HCT116 (cell line): Measurements from ENCODE around the gene PANK1. TPM values are rescaled to one million over a fixed set of nuclear protein-coding genes. Genes with fewer than 3 reads are reported as not detected.

Experiments
- ATAC-seq: fragments of 200-7000 bp; cut with Tn5 transposase; 2 replicates; pipeline ENCODE4 v1.9.1; 2020; ENCODE audit warnings: mild to moderate bottlenecking, moderate library complexity
- BruUV-seq: library from RNA; stranded (reverse); fragments of 400-500 nt; replicated peaks from 2 replicates; lab custom pipeline; 2021; lab: Mats Ljungman, UMichigan
- CTCF ChIA-PET: fragments of 300-600 bp; sonication (Branson Sonifier 250); formaldehyde crosslinking; loops from one replicate; lab custom pipeline; 2021; ENCODE audit warnings: antibody characterized with exemption; lab: Charles Lee
- POLR2A ChIA-PET: fragments of 300-600, 350-600 bp; sonication (Branson Sonifier 250); formaldehyde crosslinking; loops from one replicate; lab custom pipeline; 2021; ENCODE audit warnings: antibody characterized with exemption; lab: Charles Lee
- RAD21 ChIA-PET, 2 experiments: fragments of 300-600 bp; sonication (Branson Sonifier 250); formaldehyde crosslinking; loops; one replicate each; lab custom pipeline; 2023; ENCODE audit warnings: low total read pairs in 2 of 2; ENCODE audit not compliant: uncharacterized antibody in 2 of 2, unreplicated experiment in 2 of 2, low non-redundant PET in 1 of 2; lab: Charles Lee
- DNase-seq: peaks from one replicate; pipeline ENCODE4 v3.0.0-alpha.2; 2010; ENCODE audit warnings: low read depth, low spot score
- H2AFZ ChIP-seq: fragments of 200-600 bp; shearing (Covaris generic), sonication (generic); 2 replicates; pipeline ENCODE4 v1.6.1; 2017; ENCODE audit warnings: low read depth, mixed run types, mixed read lengths, antibody characterized with exemption, low read length; ENCODE audit not compliant: poor library complexity, severe bottlenecking
- H3K27ac ChIP-seq: 2 replicates; pipeline ENCODE4 v1.5.1; 2012; ENCODE audit warnings: low read depth, low read length
- H3K27me3 ChIP-seq: fragments of 200-600 bp; sonication (generic); 2 replicates; pipeline ENCODE4 v1.6.1; 2016; ENCODE audit warnings: mixed run types, low read length, mixed read lengths; ENCODE audit not compliant: insufficient read depth
- H3K36me3 ChIP-seq, 2 experiments: fragments of 200-500 bp in 1 of 2; fragments of 200-600 bp in 1 of 2; sonication (Bioruptor generic) in 1 of 2; sonication (generic) in 1 of 2; 2 replicates each; pipeline versions ENCODE4 v1.5.1 to v1.6.1; 2014 to 2016; ENCODE audit warnings: low read length in 2 of 2, inconsistent platforms in 1 of 2, mixed read lengths in 1 of 2, mixed run types in 1 of 2; ENCODE audit not compliant: insufficient read depth in 2 of 2, control insufficient read depth in 1 of 2
- H3K4me1 ChIP-seq, 2 experiments: fragments of 200-600 bp in 1 of 2; sonication (generic) in 1 of 2; 2 replicates each; pipeline versions ENCODE4 v1.5.1 to v1.6.1; 2012 to 2017; ENCODE audit warnings: low read length in 2 of 2, inconsistent platforms in 1 of 2, mild to moderate bottlenecking in 1 of 2, mixed read lengths in 1 of 2, mixed run types in 1 of 2, moderate library complexity in 1 of 2; ENCODE audit not compliant: insufficient read depth in 2 of 2, control insufficient read depth in 1 of 2
- H3K4me2 ChIP-seq: fragments of 200-600 bp; sonication (generic); 2 replicates; pipeline ENCODE4 v1.6.1; 2017; ENCODE audit warnings: mixed run types, low read length, mixed read lengths
- H3K4me3 ChIP-seq, 2 experiments: fragments of 200-600 bp in 1 of 2; sonication (generic) in 1 of 2; replicated peaks in 1 of 2; 2 replicates each; pipeline ENCODE4 v1.5.1; 2011 to 2016; ENCODE audit warnings: low read length in 2 of 2, control low read depth in 1 of 2, low read depth in 1 of 2, mild to moderate bottlenecking in 1 of 2, mixed read lengths in 1 of 2, mixed run types in 1 of 2
- H3K79me2 ChIP-seq: fragments of 200-600 bp; sonication (generic); 2 replicates; pipeline ENCODE4 v1.6.1; 2017; ENCODE audit warnings: mild to moderate bottlenecking, mixed run types, low read length, moderate library complexity, mixed read lengths; ENCODE audit not compliant: insufficient read depth
- H3K9ac ChIP-seq: fragments of 200-600 bp; sonication (generic); 2 replicates; pipeline ENCODE4 v1.6.1; 2016; ENCODE audit warnings: low read length, mixed read lengths
- H3K9me2 ChIP-seq: fragments of 200-600 bp; sonication (generic), shearing (Covaris generic); 2 replicates; pipeline ENCODE4 v1.6.1; 2017; ENCODE audit warnings: mixed run types, mild to moderate bottlenecking, moderate library complexity; ENCODE audit not compliant: insufficient read depth
- H3K9me3 ChIP-seq, 2 experiments: fragments of 200-500 bp in 1 of 2; fragments of 200-600 bp in 1 of 2; sonication (Bioruptor generic) in 1 of 2; sonication (generic) in 1 of 2; 2 replicates each; pipeline ENCODE4 v1.6.1; 2014 to 2017; ENCODE audit warnings: low read length in 2 of 2, mixed read lengths in 2 of 2, inconsistent platforms in 1 of 2, low read depth in 1 of 2, mild to moderate bottlenecking in 1 of 2, mixed run types in 1 of 2, moderate library complexity in 1 of 2; ENCODE audit not compliant: control insufficient read depth in 1 of 2, insufficient read depth in 1 of 2
- H4K20me1 ChIP-seq: fragments of 200-600 bp; sonication (generic), shearing (Covaris generic); 2 replicates; pipeline ENCODE4 v1.6.1; 2017; ENCODE audit warnings: mixed run types, mild to moderate bottlenecking, moderate library complexity; ENCODE audit not compliant: insufficient read depth
- CBX3 ChIP-seq: IDR thresholded peaks from 2 replicates; pipeline ENCODE4 v1.6.1; 2012; ENCODE audit warnings: low read depth
- EGR1 ChIP-seq: IDR thresholded peaks from 2 replicates; pipeline ENCODE4 v1.6.1; 2012; ENCODE audit warnings: low read depth
- EZH2phosphoT487 ChIP-seq: fragments of 200-600 bp; IDR thresholded peaks from 2 replicates; pipeline ENCODE4 v1.6.1; 2018; ENCODE audit warnings: antibody characterized with exemption, borderline replicate concordance
- FOSL1 ChIP-seq: IDR thresholded peaks from 2 replicates; pipeline ENCODE4 v1.6.1; 2012; ENCODE audit warnings: low read depth
- POLR2AphosphoS5 ChIP-seq: IDR thresholded peaks from 2 replicates; pipeline ENCODE4 v1.6.1; 2011; ENCODE audit warnings: mild to moderate bottlenecking, low read depth, low read length, moderate library complexity
- RAD21 ChIP-seq: IDR thresholded peaks from 2 replicates; pipeline ENCODE4 v1.6.1; 2012; ENCODE audit warnings: low read depth, mild to moderate bottlenecking
- SIN3A ChIP-seq: IDR thresholded peaks from 2 replicates; pipeline ENCODE4 v1.6.1; 2012; ENCODE audit warnings: low read depth
- YY1 ChIP-seq: IDR thresholded peaks from 2 replicates; pipeline ENCODE4 v1.6.1; 2011; ENCODE audit warnings: low read length, low read depth, moderate library complexity, mild to moderate bottlenecking; ENCODE audit not compliant: insufficient replicate concordance; ENCODE audit errors: extremely low read depth
- ZNF274 ChIP-seq: fragments of 200-500 bp; sonication (Bioruptor generic); IDR thresholded peaks from 2 replicates; pipeline ENCODE4 v1.6.1; 2014; ENCODE audit warnings: mild to moderate bottlenecking, low read depth, low read length, inconsistent platforms
- intact Hi-C: fragments of 100-400 bp; cut with micrococcal nuclease; formaldehyde crosslinking; loops from 2 replicates; pipeline ENCODE4 v1.10.0; 2022
- total RNA-seq: library from RNA; stranded (reverse); gene quantifications from one replicate; pipeline ENCODE4 v1.2.1, GENCODE V29; 2021; ENCODE audit not compliant: unreplicated experiment
- TF ChIP-seq, protein P1 (sequence below): IDR thresholded peaks from 2 replicates; pipeline ENCODE4 v1.6.1; 2011; ENCODE audit warnings: mild to moderate bottlenecking, low read length, moderate library complexity; ENCODE audit not compliant: insufficient replicate concordance; ENCODE audit errors: extremely low read depth
- TF ChIP-seq, protein P2 (sequence below): IDR thresholded peaks from 2 replicates; pipeline ENCODE4 v1.6.1; 2012
- TF ChIP-seq, protein P3 (sequence below): IDR thresholded peaks from 2 replicates; pipeline ENCODE4 v1.6.1; 2012

Gene PANK1
- total RNA-seq, 1 experiment from 2014 or later, result 6.4 TPM

DNA sequence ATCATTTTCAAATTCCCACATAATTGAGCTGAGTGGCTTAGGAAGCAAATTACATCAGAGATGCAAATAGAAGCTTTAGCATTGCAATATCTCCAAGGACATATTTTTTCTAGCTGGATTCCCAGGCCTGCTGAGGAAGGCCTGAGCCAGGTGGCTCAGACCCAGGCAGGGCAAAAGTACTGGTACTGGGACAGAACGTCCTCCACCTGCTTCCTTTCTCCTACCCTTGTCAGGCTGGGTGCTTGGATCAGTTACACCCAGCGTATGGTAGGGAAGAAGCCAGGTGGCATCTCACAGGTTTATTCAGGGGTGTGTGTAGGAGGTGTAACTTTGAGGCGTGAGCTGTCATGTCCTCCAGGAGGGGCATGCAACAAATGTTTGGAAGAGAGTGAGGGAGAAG is 3.0 kb upstream of the PANK1 start:
- Histone ChIP-seq H3K27me3 (no peaks in the 10 kb centered on the region), H2AFZ (no peak overlapping the region), H4K20me1 (no peaks in the 10 kb centered on the region), H3K79me2 (peaks cover 6% of the 10 kb centered on the region), H3K4me3 (no peak overlapping the region), H3K4me2 (no peak overlapping the region), H3K4me1 (peaks cover 8 to 28% of the 10 kb centered on the region in 2 experiments; a peak in 3 of 4 replicates), H3K9ac (no peak overlapping the region), H3K36me3 (no peaks in the 10 kb centered on the region), H3K9me2 (no peaks in the 10 kb centered on the region), H3K9me3 (no peaks in the 10 kb centered on the region; a peak in 1 of 4 replicates), H3K27ac (no peak overlapping the region)
- ATAC-seq, result no peak
- intact Hi-C loops, result no loop called here
- no peak for DNase-seq
- TF ChIP-seq YY1, result no peak
- no peak for TF ChIP-seq SIN3A
- no peak for TF ChIP-seq POLR2AphosphoS5
- TF ChIP-seq, protein P1, sequence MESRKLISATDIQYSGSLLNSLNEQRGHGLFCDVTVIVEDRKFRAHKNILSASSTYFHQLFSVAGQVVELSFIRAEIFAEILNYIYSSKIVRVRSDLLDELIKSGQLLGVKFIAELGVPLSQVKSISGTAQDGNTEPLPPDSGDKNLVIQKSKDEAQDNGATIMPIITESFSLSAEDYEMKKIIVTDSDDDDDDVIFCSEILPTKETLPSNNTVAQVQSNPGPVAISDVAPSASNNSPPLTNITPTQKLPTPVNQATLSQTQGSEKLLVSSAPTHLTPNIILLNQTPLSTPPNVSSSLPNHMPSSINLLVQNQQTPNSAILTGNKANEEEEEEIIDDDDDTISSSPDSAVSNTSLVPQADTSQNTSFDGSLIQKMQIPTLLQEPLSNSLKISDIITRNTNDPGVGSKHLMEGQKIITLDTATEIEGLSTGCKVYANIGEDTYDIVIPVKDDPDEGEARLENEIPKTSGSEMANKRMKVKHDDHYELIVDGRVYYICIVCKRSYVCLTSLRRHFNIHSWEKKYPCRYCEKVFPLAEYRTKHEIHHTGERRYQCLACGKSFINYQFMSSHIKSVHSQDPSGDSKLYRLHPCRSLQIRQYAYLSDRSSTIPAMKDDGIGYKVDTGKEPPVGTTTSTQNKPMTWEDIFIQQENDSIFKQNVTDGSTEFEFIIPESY, result no peak
- TF ChIP-seq, protein P2, sequence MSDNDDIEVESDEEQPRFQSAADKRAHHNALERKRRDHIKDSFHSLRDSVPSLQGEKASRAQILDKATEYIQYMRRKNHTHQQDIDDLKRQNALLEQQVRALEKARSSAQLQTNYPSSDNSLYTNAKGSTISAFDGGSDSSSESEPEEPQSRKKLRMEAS, result no peak
- TF ChIP-seq, protein P3, sequence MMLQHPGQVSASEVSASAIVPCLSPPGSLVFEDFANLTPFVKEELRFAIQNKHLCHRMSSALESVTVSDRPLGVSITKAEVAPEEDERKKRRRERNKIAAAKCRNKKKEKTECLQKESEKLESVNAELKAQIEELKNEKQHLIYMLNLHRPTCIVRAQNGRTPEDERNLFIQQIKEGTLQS, result no peak
- TF ChIP-seq EGR1, result no peak
- TF ChIP-seq FOSL1, result no peak
- no peak for TF ChIP-seq ZNF274
- no peak for TF ChIP-seq RAD21
- no peak for TF ChIP-seq EZH2phosphoT487
- TF ChIP-seq CBX3, result no peak
- ChIA-PET RAD21 (no interaction called here), POLR2A (interaction anchor here (0.8 kb wide), 1 partner anchor 53 kb away, joined by 3 read pairs; the partner anchor contains the start of gene KIF20B), CTCF (no interaction called here)
- BruUV-seq, result no TSS peak
